GM21423 (cell line): ENCODE measurements around the gene STXBP6.
"Not testable (repeated sequence)": the region's sequence is repeated elsewhere in the genome, so short reads cannot be mapped to it uniquely, and the experiment has no call there.

Experiments used
- ATAC-seq: cut with Tn5 transposase; IDR thresholded peaks from one replicate; pipeline ENCODE4 v1.9.1; 2021; ENCODE audit warnings: mild to moderate bottlenecking, moderate library complexity; ENCODE audit not compliant: unreplicated experiment

STXBP6 gene

DNA sequence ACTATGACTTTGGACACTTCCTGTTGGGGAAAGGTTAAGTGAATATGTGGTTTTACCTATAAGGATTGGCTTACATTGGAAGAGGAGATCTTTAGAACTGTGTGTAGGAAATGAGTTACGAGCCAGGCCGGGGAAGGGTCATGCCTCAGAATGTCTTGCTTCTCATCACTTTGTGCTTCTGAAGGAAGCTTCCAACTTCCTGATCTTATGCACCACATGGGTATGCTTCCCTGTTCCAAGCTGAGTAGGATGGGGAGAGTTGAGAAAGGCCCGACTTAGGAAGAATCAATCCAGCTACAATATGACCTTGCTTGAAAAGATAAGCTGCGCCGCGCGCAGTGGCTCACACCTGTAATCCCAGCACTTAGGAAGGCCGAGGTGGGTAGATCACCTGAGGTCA is 59.9 kb downstream of the STXBP6 start:
- ATAC-seq: no peak

DNA sequence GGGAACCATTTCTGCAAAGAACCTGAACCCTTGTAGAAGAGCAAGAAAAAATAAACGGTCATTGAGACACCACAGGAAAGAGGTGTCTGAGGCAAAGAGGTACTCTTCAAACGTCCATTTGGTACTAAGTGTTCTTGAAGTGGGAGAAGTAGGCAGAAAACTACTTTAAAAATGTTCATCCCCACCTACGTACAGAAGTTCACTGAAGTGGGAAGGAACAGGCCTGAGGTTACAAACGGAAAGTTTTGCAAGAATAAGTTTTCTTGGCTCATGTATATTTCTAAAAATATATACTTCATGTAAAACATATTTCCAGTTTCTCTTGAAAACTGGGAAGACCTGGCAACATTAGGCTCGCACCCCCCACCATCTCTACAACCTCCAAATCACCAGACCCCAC is 61.2 kb downstream of the STXBP6 start:
- no peak for ATAC-seq

- no peak for ATAC-seq
Measured at GRCh38 chr14:24986206-24986893, 63.6 kb downstream of the STXBP6 start.

- no peak for ATAC-seq
Measured at GRCh38 chr14:24984846-24985589, 64.9 kb downstream of the STXBP6 start.

- ATAC-seq: no peak
Measured at GRCh38 chr14:24982472-24983155, 67.3 kb downstream of the STXBP6 start.

DNA sequence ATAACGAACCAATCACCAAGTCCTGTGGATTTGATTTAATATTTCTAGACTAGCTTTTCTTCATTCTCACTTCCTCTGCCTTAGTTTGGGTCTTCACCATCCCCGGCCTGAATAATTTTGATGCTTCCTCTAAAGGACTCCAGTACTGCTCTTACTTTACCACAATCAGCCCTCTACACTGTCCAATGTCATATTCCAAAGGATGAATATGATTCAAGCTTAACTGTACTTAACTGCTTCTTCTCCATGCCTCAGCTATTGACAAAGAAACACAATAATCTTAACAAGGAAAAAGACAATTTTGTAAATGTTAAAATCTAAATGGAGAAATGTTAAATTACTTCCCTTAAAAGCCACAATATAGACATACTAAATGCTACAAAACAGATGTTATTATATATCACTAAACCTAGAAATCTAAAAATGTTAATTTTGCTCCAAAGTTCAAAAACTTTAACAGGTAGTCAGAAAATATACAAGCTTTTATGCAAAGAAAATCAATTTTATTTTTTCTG is 70.2 kb downstream of the STXBP6 start:
- no peak for ATAC-seq

- ATAC-seq: peak; percentile 83
Measured at GRCh38 chr14:24978862-24979724, 70.9 kb downstream of the STXBP6 start.

DNA sequence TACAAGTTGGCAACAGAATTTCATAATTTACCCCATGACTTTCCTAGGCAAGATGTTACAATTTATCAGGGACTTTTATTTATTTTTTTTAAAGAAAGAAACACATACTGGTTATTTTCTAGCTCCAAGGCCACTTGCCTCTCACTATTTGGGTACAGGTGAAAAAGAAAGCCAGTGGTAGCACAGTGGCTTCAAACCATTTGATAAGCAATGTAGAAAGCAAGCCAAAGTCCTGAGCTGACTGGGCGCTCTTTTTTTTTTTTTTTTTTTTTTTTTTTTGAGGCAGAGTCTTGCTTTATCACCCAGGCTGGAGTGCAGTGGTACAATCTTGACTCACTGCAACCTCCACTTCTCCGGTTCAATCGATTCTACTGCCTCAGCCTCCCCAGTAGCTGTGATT is 73.3 kb downstream of the STXBP6 start:
- no peak for ATAC-seq

DNA sequence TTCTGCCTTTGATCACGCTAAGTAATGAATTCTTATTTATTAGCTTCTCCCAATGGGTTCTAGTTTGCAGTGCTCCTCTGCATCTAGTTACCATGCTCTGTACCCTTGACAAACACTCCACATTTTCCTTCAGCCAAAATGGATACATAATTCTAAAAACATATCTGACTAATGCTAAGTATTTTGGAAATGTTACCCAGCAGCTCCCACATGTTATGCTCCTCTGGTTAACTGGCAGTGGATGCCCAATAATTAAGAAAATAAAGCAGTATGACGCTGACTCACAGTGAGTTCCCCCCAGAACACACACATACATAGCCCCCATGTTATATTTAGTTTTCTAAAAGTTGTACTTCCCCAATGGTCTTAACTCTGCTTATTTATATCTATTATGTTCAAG is 74.6 kb downstream of the STXBP6 start:
- no peak for ATAC-seq

DNA sequence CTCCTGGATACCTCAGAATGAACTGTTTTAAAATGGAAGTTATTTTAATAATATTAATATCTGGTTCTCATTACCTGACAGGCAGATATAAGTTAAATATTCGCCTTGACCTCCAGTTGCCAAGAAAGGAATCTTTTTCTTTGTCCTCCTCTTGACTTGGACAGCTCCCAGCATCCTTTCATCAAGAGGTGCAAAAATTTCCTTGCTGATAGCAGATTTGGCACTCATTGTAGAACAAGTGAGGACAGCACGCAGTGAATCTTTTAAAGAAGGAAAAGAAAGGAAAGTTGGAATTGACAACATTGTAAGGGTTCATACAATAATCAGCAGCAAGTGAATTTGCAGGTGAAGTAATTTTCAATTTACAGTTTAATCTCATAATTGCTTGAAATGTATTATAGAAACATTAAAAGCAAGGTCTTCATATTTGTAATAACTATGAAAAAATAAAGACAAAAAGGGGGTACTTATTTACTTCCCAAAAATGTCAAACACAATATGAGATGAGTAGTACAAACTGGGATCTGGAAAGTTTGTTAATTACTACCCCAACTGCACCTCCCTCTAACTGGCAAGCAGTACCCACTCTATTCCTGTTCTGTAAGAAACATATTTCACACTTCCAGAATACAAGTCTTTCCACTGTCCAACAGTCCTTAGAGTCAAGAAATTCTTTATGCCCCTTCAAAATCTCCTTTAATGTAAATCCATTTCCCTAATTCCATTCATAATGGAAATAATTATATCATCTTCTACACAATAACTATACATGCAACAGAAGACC is 75.2 kb downstream of the STXBP6 start:
- ATAC-seq: no peak

DNA sequence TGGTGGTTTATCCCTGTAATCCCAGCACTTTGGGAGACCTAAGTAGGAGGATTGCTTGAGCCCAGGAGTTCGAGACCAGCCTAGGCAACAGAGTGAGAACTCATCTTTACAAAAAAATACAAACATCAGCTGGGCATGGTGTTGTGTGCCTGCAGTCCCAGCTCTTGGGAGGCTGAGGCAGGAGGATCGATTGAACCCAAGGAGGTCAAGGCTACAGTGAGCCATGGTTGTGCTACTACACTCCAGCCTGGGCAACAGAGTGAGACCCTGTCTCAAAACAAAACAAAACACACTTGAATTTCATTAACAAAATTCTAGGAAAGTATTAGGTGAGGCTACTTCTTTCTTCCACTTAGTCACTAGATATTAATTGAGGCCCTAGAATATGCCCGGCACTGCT is 77.1 kb downstream of the STXBP6 start:
- ATAC-seq: no peak

GRCh38 chr14:24971255-24971654 is 78.7 kb downstream of the STXBP6 start:
- ATAC-seq: no peak

DNA sequence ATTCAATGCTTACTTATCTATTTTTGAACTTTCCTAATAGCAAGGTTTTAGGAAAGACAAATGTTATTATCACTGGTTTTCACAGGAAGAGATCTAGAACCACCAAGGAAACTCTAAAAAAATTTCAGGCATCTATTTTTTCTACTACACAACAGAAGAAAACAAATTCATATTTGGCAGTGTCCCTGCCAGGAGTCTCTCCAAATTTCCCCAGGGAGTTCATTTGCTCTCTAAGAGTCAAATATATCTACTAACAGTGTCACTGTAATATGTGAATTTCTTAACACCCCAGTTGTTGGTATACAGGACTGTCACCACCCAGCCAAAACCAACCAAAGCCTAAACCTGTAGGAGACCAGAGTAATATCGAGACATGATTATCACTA is 83.4 kb downstream of the STXBP6 start:
- ATAC-seq: no peak

DNA sequence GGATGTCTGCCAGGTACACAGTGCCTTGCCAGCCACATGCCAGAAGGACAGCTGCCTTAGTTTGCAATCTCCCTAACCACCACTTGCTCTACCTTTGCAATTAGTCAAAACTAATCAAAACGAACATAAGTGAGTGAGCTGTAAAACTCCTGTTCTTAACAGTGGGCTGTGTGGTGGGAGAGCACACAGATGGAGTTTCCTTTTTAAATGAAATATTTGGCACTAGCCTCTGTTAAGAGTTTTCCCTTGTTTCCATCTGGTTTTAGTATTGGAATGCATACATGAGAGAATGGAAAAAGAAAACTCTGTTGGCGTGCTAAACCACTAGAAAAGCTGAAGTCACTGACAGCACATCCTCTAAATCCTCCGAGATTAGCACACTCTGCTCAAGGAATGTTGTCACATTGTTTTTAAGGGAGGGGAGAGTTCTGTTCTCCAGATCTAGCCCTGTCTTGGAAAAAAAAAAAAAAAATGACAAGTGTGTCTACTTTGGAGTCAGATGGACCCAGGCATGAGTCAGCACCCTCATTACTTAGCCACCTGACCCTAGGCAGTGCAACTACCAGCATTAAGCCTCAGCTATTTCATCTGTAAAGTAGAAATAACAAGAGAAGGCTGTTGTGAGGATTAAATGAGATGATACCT is 83.9 kb downstream of the STXBP6 start:
- ATAC-seq: no peak

DNA sequence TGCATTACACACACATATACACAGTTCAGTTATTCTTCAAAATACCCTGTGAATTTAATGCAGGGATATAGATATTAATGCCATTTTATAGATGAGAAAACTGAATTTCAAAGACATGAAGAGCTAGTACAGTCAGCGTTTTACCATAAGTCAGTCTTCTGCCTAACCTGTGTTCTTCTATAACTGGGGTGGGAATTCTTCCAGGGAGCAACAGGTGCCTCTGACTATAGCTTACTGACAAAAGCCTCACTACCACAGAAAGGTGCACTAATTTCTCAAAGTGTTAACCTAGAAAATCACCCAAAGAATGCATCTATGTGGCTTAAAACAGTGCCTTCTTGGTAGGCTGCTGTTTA is 84.4 kb downstream of the STXBP6 start:
- no peak for ATAC-seq

DNA sequence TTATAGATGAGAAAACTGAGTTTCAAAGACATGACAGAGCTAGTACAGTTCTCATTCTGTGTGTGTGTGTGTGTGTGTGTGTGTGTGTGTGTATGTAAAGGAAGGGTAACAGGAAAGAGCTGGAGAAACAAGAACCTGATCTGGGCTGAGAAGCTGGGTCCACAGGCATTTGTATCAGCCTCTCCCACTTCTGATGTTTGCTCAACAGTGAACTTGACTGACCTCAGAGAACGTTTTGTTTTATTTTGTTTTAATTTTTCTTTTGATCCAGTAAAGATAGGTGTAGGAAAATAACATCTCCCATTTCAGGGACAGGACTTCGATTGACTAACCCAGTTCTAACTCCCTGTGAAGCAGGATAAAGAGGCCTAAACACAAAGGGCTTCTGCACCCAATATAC is 85.4 kb downstream of the STXBP6 start:
- no peak for ATAC-seq

DNA sequence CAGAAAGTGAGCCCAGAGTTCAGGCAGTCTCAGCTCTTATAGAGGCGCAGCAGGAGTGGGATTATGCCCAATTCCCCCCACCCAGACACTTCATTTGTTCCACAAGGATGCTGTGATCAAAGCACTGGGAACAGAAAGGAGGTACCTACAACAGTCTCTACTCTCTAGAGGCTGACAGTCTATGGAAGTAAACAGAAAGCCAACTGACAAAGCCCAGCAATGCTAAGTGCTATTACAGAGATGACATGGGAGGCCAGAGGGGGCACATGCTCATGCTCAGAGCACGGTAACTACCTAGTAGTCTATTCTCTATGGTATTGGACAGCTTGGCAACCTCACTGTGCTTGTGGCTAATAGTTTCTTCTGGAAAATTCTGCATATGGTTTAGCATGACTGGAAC is 85.9 kb downstream of the STXBP6 start:
- no peak for ATAC-seq

GRCh38 chr14:24962118-24962517 is 87.8 kb downstream of the STXBP6 start:
- ATAC-seq: not testable (repeated sequence)

DNA sequence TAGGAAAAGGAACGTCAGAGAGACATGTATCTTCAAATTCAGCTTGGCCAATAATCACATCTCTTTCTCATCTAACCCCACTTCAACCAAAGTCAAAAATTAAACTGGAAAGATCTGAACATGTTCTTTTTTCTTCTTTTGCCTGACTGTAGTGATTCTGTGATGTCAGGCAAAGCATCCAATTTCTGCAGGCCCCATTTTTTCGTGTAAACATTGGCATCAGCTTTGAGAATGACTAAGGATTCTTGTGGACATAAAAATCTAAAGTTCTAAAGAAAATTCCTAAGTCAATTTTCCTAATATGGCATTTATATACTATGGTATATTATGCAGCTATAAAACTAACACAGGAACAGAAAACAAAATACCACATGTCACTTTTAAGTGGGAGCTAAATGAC is 89.1 kb downstream of the STXBP6 start:
- no peak for ATAC-seq
